CD4-positive, alpha-beta memory T cell (primary cell): ENCODE data around the gene MAML2. TPM values are rescaled to one million over a fixed set of nuclear protein-coding genes. Genes with fewer than 3 reads are reported as not detected.

Source experiments
- CTCF ChIA-PET: fragments of 350-600 bp; sonication (Branson Sonifier 250); formaldehyde crosslinking; loops from one replicate; lab custom pipeline; 2021; ENCODE audit warnings: inconsistent platforms; ENCODE audit not compliant: partially characterized antibody; lab: Charles Lee
- POLR2A ChIA-PET: fragments of 350-600 bp; sonication (Branson Sonifier 250); formaldehyde crosslinking; loops from one replicate; lab custom pipeline; 2021; ENCODE audit not compliant: partially characterized antibody; lab: Charles Lee
- DNase-seq, 5 donors: peaks; one replicate each; pipeline versions ENCODE4 v3.0.0 to v3.0.0-alpha.2; 2020 to 2022; ENCODE audit warnings: mixed read lengths in 1 of 5
- H3K27ac ChIP-seq: one replicate; pipeline ENCODE4 v1.7.0; 2013; ENCODE audit warnings: low read depth, low read length
- H3K27me3 ChIP-seq: 2 replicates; pipeline ENCODE4 v1.7.0; 2013; ENCODE audit warnings: mild to moderate bottlenecking, low read length, moderate library complexity; ENCODE audit not compliant: insufficient read depth
- H3K36me3 ChIP-seq: 2 replicates; pipeline ENCODE4 v1.7.0; 2013; ENCODE audit warnings: mild to moderate bottlenecking, low read length, moderate library complexity; ENCODE audit not compliant: insufficient read depth
- H3K4me1 ChIP-seq: 2 replicates; pipeline ENCODE4 v1.7.0; 2013; ENCODE audit warnings: mild to moderate bottlenecking, low read length, moderate library complexity; ENCODE audit not compliant: insufficient read depth
- H3K4me3 ChIP-seq, 2 donors: one replicate each; pipeline ENCODE4 v1.7.0; 2013; ENCODE audit warnings: low read length in 2 of 2, mild to moderate bottlenecking in 1 of 2
- H3K9me3 ChIP-seq, 2 donors: one replicate each; pipeline ENCODE4 v1.7.0; 2013; ENCODE audit warnings: low read length in 2 of 2, control low read depth in 1 of 2; ENCODE audit not compliant: control insufficient read depth in 1 of 2
- H3K27ac Mint-ChIP-seq, 7 donors: one replicate each; pipeline ENCODE4 v1.8.0; 2020 to 2021; ENCODE audit warnings: mixed read lengths in 7 of 7, mild to moderate bottlenecking in 6 of 7, inconsistent platforms in 3 of 7, moderate library complexity in 3 of 7
- H3K27me3 Mint-ChIP-seq, 2 donors: one replicate each; pipeline ENCODE4 v1.8.0; 2020 to 2021; ENCODE audit warnings: mixed read lengths in 2 of 2
- H3K36me3 Mint-ChIP-seq, 2 donors: one replicate each; pipeline ENCODE4 v1.8.0; 2020 to 2021; ENCODE audit warnings: mixed read lengths in 2 of 2, inconsistent platforms in 1 of 2, mild to moderate bottlenecking in 1 of 2
- H3K4me1 Mint-ChIP-seq, 4 donors: one replicate each; pipeline ENCODE4 v1.8.0; 2020 to 2021; ENCODE audit warnings: mixed read lengths in 4 of 4, mild to moderate bottlenecking in 1 of 4
- H3K4me3 Mint-ChIP-seq, 8 donors: one replicate each; pipeline ENCODE4 v1.8.0; 2020 to 2021; ENCODE audit warnings: mixed read lengths in 8 of 8, mild to moderate bottlenecking in 7 of 8, moderate library complexity in 6 of 8, inconsistent platforms in 3 of 8
- H3K9me3 Mint-ChIP-seq, 8 donors: one replicate each; pipeline ENCODE4 v1.8.0; 2020 to 2021; ENCODE audit warnings: mixed read lengths in 8 of 8, mild to moderate bottlenecking in 5 of 8, inconsistent platforms in 3 of 8, moderate library complexity in 1 of 8
- intact Hi-C: fragments of 100-400 bp; cut with micrococcal nuclease; formaldehyde crosslinking; loops from one replicate; pipeline ENCODE4 v1.15.1; 2023
- polyA plus RNA-seq, 2 donors: library from polyadenylated mRNA; unstranded; fragments of 300-500 nt; fragmentation: Illumina TruSeq; gene quantifications; one replicate each; pipeline ENCODE4 v1.2.3, GENCODE V29; 2021
- total RNA-seq, 2 experiments: library from RNA; stranded (reverse); gene quantifications; one replicate each; pipeline ENCODE4 v1.2.3, GENCODE V29; 2021

MAML2 gene
- total and polyA plus RNA-seq, 4 experiments from 2014 or later: 1.6 to 38.3 (median 25.5) TPM

DNA sequence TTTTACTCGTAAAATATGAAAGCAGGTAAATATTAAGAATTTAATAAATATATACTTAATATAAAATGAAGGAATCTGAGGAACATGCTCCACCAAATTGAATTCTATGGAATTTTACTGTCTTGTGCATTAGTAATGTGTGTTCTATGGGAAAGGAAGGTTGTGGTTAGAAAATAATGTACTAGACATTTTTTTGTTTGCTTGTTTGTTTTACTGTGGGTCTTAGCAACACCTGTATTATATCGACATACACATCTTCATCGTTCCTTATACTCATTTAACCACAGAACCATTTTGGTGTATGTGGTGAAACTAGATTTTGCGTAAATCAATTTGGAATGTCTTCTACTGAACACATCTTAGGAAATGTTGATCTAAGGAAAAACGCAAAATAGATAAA, 304.9 kb downstream of the MAML2 start:
- H3K4me1 ChIP-seq: no peaks in the 10 kb centered on the region
- H3K9me3 Mint-ChIP-seq: no peaks in the 10 kb centered on the region
- H3K27me3 Mint-ChIP-seq: no peaks in the 10 kb centered on the region
- intact Hi-C loops: no loop called here
- H3K36me3 Mint-ChIP-seq: peaks cover 19 to 20% of the 10 kb centered on the region in 2 donors
- ChIA-PET POLR2A (no interaction called here), CTCF (interaction anchor here (1.1 to 1.2 kb wide), 3 partner anchors 8 to 20 kb away, joined by 3 read pairs; no protein-coding TSS in a partner anchor)
- peak overlapping the region in 1 of 7 donors; percentile 32 for H3K27ac Mint-ChIP-seq
- H3K27ac ChIP-seq: no peak overlapping the region
- H3K4me1 Mint-ChIP-seq: peaks cover 16 to 49% (median 26%) of the 10 kb centered on the region in 4 donors
- no peaks in the 10 kb centered on the region for H3K27me3 ChIP-seq
- DNase-seq: no peak
- no peak overlapping the region for H3K4me3 ChIP-seq
- no peak overlapping the region for H3K4me3 Mint-ChIP-seq
- no peaks in the 10 kb centered on the region for H3K36me3 ChIP-seq
- no peaks in the 10 kb centered on the region for H3K9me3 ChIP-seq

DNA sequence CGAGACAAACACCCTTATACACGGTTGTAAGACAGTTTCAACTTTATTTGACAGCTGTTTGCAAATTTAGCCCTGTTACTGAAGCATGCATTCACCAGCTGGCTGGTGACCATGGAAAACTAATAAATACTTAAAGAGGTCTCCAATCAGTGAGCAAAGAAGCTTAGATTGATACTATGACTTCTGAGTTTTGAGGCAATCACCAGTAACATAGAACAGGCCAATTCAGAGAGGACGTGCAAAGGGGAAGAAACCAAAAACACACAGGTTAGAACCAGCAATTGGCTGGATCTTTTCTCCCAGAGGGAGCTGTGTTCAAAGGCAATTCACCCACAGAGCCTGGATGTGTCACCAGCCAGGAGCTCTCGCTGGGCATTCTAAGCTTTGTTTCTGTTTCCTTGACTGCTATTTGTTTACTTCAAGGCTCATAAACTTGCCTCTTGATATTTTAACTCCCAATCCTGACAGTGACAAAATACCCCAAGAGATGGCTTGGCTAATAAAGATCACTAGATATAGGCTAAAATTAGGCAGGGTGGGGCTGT, 305.5 kb downstream of the MAML2 start:
- ChIA-PET CTCF (interaction anchor here (1.1 to 1.2 kb wide), 3 partner anchors 9 to 20 kb away, joined by 3 read pairs; no protein-coding TSS in a partner anchor), POLR2A (no interaction called here)
- no peaks in the 10 kb centered on the region for H3K9me3 Mint-ChIP-seq
- peaks cover 21 to 22% of the 10 kb centered on the region in 2 donors for H3K36me3 Mint-ChIP-seq
- H3K27me3 Mint-ChIP-seq: no peaks in the 10 kb centered on the region
- intact Hi-C loops: no loop called here
- no peaks in the 10 kb centered on the region for H3K36me3 ChIP-seq
- H3K27ac ChIP-seq: no peak overlapping the region
- no peak for DNase-seq
- H3K4me3 Mint-ChIP-seq: no peak overlapping the region
- no peak overlapping the region for H3K4me3 ChIP-seq
- H3K27me3 ChIP-seq: no peaks in the 10 kb centered on the region
- peaks cover 15 to 49% (median 26%) of the 10 kb centered on the region in 4 donors for H3K4me1 Mint-ChIP-seq
- H3K4me1 ChIP-seq: no peaks in the 10 kb centered on the region
- H3K27ac Mint-ChIP-seq: peak overlapping the region in 4 of 7 donors; percentile 15 to 76 (median 27)
- no peaks in the 10 kb centered on the region for H3K9me3 ChIP-seq

DNA sequence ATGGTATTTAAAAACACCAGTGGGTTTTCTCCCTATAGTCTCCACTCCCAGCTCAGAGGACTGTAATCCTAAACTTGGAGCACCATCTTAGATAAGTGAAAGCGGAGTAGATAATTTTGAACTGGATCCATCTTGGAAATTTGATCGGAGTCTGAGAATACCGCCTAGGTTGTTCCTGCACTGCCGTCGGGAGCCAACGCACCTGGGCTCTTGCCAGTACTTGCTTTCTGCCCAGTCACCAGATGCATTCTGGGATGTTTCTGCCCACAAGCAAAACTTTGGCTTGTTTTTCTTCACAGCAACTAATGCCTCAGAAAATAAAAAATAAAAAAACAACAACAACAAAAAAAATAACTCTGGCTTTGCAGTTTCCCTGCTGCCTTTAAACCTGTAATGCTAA, 306.1 kb downstream of the MAML2 start:
- H3K9me3 ChIP-seq: no peaks in the 10 kb centered on the region
- no peak for DNase-seq
- H3K4me3 ChIP-seq: no peak overlapping the region
- ChIA-PET POLR2A (no interaction called here), CTCF (interaction anchor here (1.1 kb wide), 2 partner anchors 10 to 19 kb away, joined by 3 read pairs; no protein-coding TSS in a partner anchor)
- H3K27me3 ChIP-seq: no peaks in the 10 kb centered on the region
- H3K36me3 ChIP-seq: no peaks in the 10 kb centered on the region
- no peak overlapping the region for H3K4me3 Mint-ChIP-seq
- no peak overlapping the region for H3K27ac ChIP-seq
- no peaks in the 10 kb centered on the region for H3K4me1 ChIP-seq
- intact Hi-C loops: no loop called here
- peak overlapping the region in 2 of 7 donors; percentile 38 to 76 for H3K27ac Mint-ChIP-seq
- no peaks in the 10 kb centered on the region for H3K27me3 Mint-ChIP-seq
- H3K9me3 Mint-ChIP-seq: no peaks in the 10 kb centered on the region
- peaks cover 21 to 22% of the 10 kb centered on the region in 2 donors for H3K36me3 Mint-ChIP-seq
- H3K4me1 Mint-ChIP-seq: peaks cover 13 to 45% (median 25%) of the 10 kb centered on the region in 4 donors

DNA sequence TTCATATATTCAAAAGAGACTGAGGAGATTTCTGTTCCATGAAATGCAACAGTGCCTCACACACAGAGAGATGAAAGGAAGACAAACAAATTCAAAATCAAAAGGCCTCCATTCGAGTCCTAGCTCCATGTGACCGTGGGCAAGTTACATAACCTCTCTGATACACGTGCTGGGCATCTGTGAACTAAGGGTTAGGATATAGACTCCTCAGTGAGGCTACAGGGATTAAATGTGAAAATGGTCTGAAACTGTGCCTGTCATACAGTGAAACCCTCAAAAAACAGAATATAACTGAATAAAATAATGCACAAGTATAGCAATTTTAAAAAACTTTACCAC, 307.3 kb downstream of the MAML2 start:
- POLR2A ChIA-PET: interaction anchor here (0.6 kb wide), 1 partner anchor 243 kb away, joined by 4 read pairs; no protein-coding TSS in a partner anchor
- no peaks in the 10 kb centered on the region for H3K27me3 Mint-ChIP-seq
- H3K36me3 Mint-ChIP-seq: peaks cover 16 to 21% of the 10 kb centered on the region in 2 donors
- no peaks in the 10 kb centered on the region for H3K9me3 Mint-ChIP-seq
- no peak overlapping the region for H3K4me3 Mint-ChIP-seq
- Histone ChIP-seq H3K4me3 (no peak overlapping the region), H3K27me3 (no peaks in the 10 kb centered on the region), H3K36me3 (no peaks in the 10 kb centered on the region), H3K27ac (no peak overlapping the region), H3K9me3 (no peaks in the 10 kb centered on the region), H3K4me1 (no peaks in the 10 kb centered on the region)
- no peak for DNase-seq
- intact Hi-C loops: no loop called here
- H3K4me1 Mint-ChIP-seq: peaks cover 13 to 41% (median 22%) of the 10 kb centered on the region in 4 donors
- H3K27ac Mint-ChIP-seq: peak overlapping the region in 1 of 7 donors; percentile 2
- CTCF ChIA-PET: interaction anchor here (1.3 kb wide), 1 partner anchor 21 kb away, joined by 3 read pairs; no protein-coding TSS in a partner anchor

DNA sequence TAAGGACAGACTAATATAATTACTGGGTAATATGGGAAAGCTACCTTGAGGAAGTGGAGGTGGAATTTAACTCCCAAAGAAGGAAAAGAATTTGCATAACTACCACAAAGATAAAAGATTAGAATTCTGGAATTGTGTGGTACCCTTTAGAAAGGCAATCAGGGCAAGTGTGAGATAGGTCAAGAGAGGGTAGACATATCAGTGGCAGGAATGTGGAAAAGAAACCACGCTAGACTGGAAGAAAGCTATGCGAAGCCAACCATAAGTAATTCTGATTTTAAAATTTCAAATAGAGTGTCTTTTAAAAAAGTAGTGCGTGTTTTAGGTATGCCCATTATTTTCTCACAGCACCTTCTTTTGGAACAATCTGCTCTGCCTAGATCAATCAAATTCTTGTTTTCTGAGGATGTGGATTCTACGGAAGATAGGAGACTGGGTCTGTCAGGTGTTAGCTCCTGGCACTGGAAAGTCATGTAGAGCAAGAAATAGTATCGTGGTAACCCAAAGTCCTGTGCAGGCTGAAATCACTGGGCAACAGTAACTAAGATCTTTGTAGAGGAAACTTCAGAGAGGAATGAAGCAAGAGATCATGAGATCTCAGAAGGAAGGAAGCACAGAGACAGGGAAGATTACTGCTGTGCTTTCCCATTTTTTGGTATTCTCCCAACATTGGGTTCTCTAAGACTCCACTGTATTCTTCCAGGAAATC, 307.8 kb downstream of the MAML2 start:
- no peak overlapping the region for H3K4me3 ChIP-seq
- Mint-ChIP-seq H3K4me3 (no peak overlapping the region), H3K9me3 (no peaks in the 10 kb centered on the region), H3K27me3 (no peaks in the 10 kb centered on the region), H3K27ac (peak overlapping the region in 2 of 7 donors; percentile 2), H3K36me3 (peaks cover 16 to 21% of the 10 kb centered on the region in 2 donors), H3K4me1 (peaks cover 13 to 41% (median 22%) of the 10 kb centered on the region in 4 donors)
- H3K27ac ChIP-seq: no peak overlapping the region
- CTCF ChIA-PET: interaction anchor here (0.8 to 1.3 kb wide), 4 partner anchors 12 to 309 kb away, joined by 3 to 4 read pairs (median 3); no protein-coding TSS in a partner anchor
- no peak for DNase-seq
- intact Hi-C loops: no loop called here
- H3K27me3 ChIP-seq: no peaks in the 10 kb centered on the region
- no peaks in the 10 kb centered on the region for H3K9me3 ChIP-seq
- POLR2A ChIA-PET: interaction anchor here (0.6 to 1.4 kb wide), 3 partner anchors 19 to 355 kb away, joined by 3 to 4 read pairs (median 4); partner anchors contain the start of genes CCDC82 and JRKL
- H3K4me1 ChIP-seq: no peaks in the 10 kb centered on the region
- no peaks in the 10 kb centered on the region for H3K36me3 ChIP-seq

DNA sequence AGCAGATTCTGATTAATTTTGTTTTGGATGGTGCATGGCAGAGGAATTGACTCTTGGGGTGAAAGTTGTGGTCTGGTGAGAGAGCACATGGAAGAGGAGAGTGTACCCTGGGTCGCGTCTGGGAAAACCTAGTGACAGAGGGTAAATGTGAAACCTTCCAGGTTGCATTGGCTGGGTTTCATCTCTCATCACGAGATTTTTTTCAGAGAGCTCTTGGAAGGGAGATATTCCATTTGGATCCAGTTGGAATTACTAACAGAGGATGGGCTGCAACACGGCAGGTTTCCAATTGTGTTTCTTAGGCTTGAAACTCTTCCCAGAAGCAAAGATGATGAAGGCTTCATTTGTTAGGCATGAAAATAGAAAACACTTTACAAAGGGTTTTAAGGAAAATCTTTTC, 309.4 kb downstream of the MAML2 start:
- no peaks in the 10 kb centered on the region for H3K9me3 Mint-ChIP-seq
- no peak overlapping the region for H3K4me3 ChIP-seq
- no peak for DNase-seq
- no peaks in the 10 kb centered on the region for H3K4me1 ChIP-seq
- H3K36me3 ChIP-seq: no peaks in the 10 kb centered on the region
- intact Hi-C loops: no loop called here
- POLR2A ChIA-PET: interaction anchor here (1.4 kb wide), 1 partner anchor 356 kb away, joined by 3 read pairs; the partner anchor contains the start of genes CCDC82 and JRKL
- CTCF ChIA-PET: interaction anchor here (0.9 to 1.8 kb wide), 2 partner anchors 22 to 310 kb away, joined by 3 to 7 read pairs; partner anchors contain the start of gene MAML2
- peaks cover 12 to 41% (median 21%) of the 10 kb centered on the region in 4 donors for H3K4me1 Mint-ChIP-seq
- no peaks in the 10 kb centered on the region for H3K9me3 ChIP-seq
- H3K27me3 Mint-ChIP-seq: no peaks in the 10 kb centered on the region
- H3K36me3 Mint-ChIP-seq: peaks cover 16 to 19% of the 10 kb centered on the region in 2 donors
- no peak overlapping the region for H3K27ac ChIP-seq
- no peak overlapping the region for H3K4me3 Mint-ChIP-seq
- H3K27ac Mint-ChIP-seq: peak overlapping the region in 1 of 7 donors; percentile 0
- no peaks in the 10 kb centered on the region for H3K27me3 ChIP-seq

DNA sequence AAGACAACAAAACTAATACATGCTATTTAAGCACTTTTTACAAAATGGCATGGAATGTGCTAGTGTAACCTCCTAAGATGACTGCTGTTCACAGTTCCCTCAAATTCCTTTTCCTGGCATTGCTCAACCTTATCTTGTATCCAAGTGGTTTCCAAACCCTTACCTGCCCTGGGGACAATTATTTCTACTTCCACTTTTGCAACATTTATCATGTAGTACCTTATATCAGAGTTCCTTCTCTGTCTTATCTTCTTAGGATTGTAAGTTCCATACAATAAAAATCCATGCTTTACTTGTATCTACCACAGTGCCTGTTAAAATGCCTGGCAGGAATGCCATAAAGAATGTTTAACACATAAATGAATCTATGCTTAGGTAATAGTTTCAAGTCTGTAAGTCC, 309.9 kb downstream of the MAML2 start:
- Mint-ChIP-seq H3K9me3 (no peaks in the 10 kb centered on the region), H3K27ac (no peak overlapping the region), H3K36me3 (peaks cover 16 to 17% of the 10 kb centered on the region in 2 donors), H3K4me3 (no peak overlapping the region), H3K27me3 (no peaks in the 10 kb centered on the region), H3K4me1 (peaks cover 14 to 43% (median 24%) of the 10 kb centered on the region in 4 donors)
- ChIA-PET CTCF (interaction anchor here (1.8 kb wide), 1 partner anchor 310 kb away, joined by 7 read pairs; the partner anchor contains the start of gene MAML2), POLR2A (no interaction called here)
- Histone ChIP-seq H3K4me1 (no peaks in the 10 kb centered on the region), H3K4me3 (no peak overlapping the region), H3K27ac (no peak overlapping the region), H3K27me3 (no peaks in the 10 kb centered on the region), H3K9me3 (no peaks in the 10 kb centered on the region), H3K36me3 (no peaks in the 10 kb centered on the region)
- DNase-seq: no peak
- intact Hi-C loops: no loop called here
